Esophagus muscularis mucosa (tissue), 4 donors: ENCODE results near the gene SLC10A4. TPM values are rescaled to one million over a fixed set of nuclear protein-coding genes. Genes with fewer than 3 reads are reported as not detected.

ENCODE experiments used
- DNase-seq: peaks from one replicate; pipeline ENCODE4 v3.0.0-alpha.2; 2017; ENCODE audit errors: extremely low spot score
- H3K27ac ChIP-seq, 4 donors: fragments of 200-600 bp; sonication (generic); replicated peaks in 1 of 4; 1 replicate in 3 of 4; 2 replicates in 1 of 4; pipeline ENCODE4 v1.5.1; 2016 to 2019; ENCODE audit warnings: mild to moderate bottlenecking in 1 of 4
- H3K27me3 ChIP-seq, 4 donors: fragments of 200-600 bp; sonication (generic); one replicate each; pipeline versions ENCODE4 v1.5.1 to v1.6.0; 2016 to 2019
- H3K36me3 ChIP-seq, 4 donors: fragments of 200-600 bp; sonication (generic); one replicate each; pipeline ENCODE4 v1.5.1; 2016 to 2019
- H3K4me1 ChIP-seq, 4 donors: fragments of 200-600 bp; sonication (generic); one replicate each; pipeline ENCODE4 v1.5.1; 2016 to 2019
- H3K4me3 ChIP-seq, 4 donors: fragments of 200-600 bp; sonication (generic); 1 replicate in 2 of 4; 2 replicates in 2 of 4; pipeline ENCODE4 v1.5.1; 2016 to 2019; ENCODE audit warnings: mild to moderate bottlenecking in 4 of 4, moderate library complexity in 1 of 4
- H3K9me3 ChIP-seq, 4 donors: fragments of 200-600 bp; sonication (generic); 1 replicate in 3 of 4; 2 replicates in 1 of 4; pipeline ENCODE4 v1.5.1; 2016 to 2019
- EP300 ChIP-seq: sonication (generic); formaldehyde crosslinking; IDR thresholded peaks from one replicate; pipeline ENCODE4 v1.6.1; 2017; ENCODE audit warnings: antibody characterized with exemption
- POLR2A ChIP-seq: fragments of 450-650 bp; IDR thresholded peaks from one replicate; pipeline ENCODE4 v1.6.1; 2017; ENCODE audit warnings: antibody characterized with exemption, moderate library complexity, mild to moderate bottlenecking, low read depth
- POLR2AphosphoS5 ChIP-seq, 2 donors: sonication (generic); formaldehyde crosslinking; IDR thresholded peaks; one replicate each; pipeline ENCODE4 v1.6.1; 2017; ENCODE audit warnings: antibody characterized with exemption in 2 of 2
- WGBS: methylation state at CpG from one replicate; pipeline ENCODE4 v1.1.5; 2018; 5-methylcytosine and 5-hydroxymethylcytosine counted together
- intact Hi-C: fragments of 100-400 bp; cut with DNase I; formaldehyde crosslinking; loops from one replicate; pipeline ENCODE4 v1.15.1; 2023
- total RNA-seq, 4 donors: library from RNA; depleted of rRNA; stranded (reverse); fragments of >200 nt; gene quantifications; one replicate each; pipeline versions ENCODE4 v1.1.0 to v1.2.1, GENCODE V29; 2016
- TF ChIP-seq, protein P1 (sequence below), 3 experiments: fragments of 200-600 bp in 2 of 3; fragments of 450-650 bp in 1 of 3; sonication (generic) in 2 of 3; IDR thresholded peaks; one replicate each; pipeline ENCODE4 v1.5.1; 2017 to 2019; ENCODE audit warnings: antibody characterized with exemption in 3 of 3, mild to moderate bottlenecking in 2 of 3, moderate library complexity in 1 of 3

The SLC10A4 gene
- total RNA-seq, 4 donors from 2014 or later, result 0.32 to 0.66 (median 0.46) TPM; not detected in 1

DNA sequence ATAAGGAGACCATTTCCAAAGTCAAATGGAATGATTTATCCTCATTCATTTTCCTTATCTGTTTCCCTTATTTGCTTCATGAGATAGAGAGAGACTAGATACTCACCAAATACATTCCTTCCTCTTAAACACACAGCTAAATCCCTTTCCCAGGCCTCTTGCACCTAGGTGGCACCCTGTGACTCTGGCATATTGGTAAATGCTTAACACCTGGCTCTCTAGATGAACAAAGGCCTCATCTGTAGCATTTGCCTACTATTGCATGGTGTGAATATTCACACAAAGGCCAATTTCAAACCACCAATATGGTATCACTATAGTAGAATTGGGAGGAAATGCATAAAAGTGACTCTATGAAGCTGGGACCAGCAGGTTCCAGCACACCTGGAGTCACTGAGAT lies 22.1 kb upstream of the SLC10A4 start:
- no peak for DNase-seq
- no peaks in the 10 kb centered on the region for H3K27me3 ChIP-seq
- no peak overlapping the region for H3K27ac ChIP-seq
- H3K4me1 ChIP-seq, result no peaks in the 10 kb centered on the region
- H3K9me3 ChIP-seq, result peaks cover 0 to 8% (median 0%) of the 10 kb centered on the region in 4 donors
- H3K36me3 ChIP-seq, result no peaks in the 10 kb centered on the region
- intact Hi-C loops, result no loop called here
- no peak for TF ChIP-seq EP300
- no peak overlapping the region for H3K4me3 ChIP-seq

DNA sequence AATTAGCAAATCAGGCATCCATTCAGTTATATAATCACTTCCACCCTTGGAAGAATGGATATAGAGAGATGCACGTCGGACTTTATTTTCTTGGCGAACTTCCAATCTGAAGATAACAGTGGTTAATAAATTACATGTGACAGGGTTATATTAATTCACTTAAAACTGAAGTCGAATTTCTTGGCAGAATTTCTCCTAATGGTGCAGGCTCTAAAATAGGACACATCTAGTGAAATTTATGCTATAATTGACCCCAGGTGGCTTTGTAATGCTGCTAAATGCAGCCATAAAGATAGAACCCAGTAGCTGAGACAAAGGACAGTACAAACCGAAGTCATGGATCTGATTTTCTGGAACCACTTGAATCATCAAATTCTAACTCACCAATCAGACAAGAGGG lies 20.8 kb upstream of the SLC10A4 start:
- Histone ChIP-seq H3K27me3 (no peaks in the 10 kb centered on the region), H3K4me1 (no peaks in the 10 kb centered on the region), H3K9me3 (peaks cover 0 to 8% (median 0%) of the 10 kb centered on the region in 4 donors), H3K4me3 (no peak overlapping the region), H3K27ac (no peak overlapping the region), H3K36me3 (no peaks in the 10 kb centered on the region)
- no peak for DNase-seq
- WGBS, result 37% methylated on average over 5 of the region's 5 CpGs
- intact Hi-C loops, result no loop called here
- TF ChIP-seq EP300, result no peak
- TF ChIP-seq, protein P1, sequence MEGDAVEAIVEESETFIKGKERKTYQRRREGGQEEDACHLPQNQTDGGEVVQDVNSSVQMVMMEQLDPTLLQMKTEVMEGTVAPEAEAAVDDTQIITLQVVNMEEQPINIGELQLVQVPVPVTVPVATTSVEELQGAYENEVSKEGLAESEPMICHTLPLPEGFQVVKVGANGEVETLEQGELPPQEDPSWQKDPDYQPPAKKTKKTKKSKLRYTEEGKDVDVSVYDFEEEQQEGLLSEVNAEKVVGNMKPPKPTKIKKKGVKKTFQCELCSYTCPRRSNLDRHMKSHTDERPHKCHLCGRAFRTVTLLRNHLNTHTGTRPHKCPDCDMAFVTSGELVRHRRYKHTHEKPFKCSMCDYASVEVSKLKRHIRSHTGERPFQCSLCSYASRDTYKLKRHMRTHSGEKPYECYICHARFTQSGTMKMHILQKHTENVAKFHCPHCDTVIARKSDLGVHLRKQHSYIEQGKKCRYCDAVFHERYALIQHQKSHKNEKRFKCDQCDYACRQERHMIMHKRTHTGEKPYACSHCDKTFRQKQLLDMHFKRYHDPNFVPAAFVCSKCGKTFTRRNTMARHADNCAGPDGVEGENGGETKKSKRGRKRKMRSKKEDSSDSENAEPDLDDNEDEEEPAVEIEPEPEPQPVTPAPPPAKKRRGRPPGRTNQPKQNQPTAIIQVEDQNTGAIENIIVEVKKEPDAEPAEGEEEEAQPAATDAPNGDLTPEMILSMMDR (IDR thresholded peaks at IDR 0.05), result no peak
- TF ChIP-seq POLR2A, result no peak
- no peak for TF ChIP-seq POLR2AphosphoS5 (IDR thresholded peaks at IDR 0.05)

DNA sequence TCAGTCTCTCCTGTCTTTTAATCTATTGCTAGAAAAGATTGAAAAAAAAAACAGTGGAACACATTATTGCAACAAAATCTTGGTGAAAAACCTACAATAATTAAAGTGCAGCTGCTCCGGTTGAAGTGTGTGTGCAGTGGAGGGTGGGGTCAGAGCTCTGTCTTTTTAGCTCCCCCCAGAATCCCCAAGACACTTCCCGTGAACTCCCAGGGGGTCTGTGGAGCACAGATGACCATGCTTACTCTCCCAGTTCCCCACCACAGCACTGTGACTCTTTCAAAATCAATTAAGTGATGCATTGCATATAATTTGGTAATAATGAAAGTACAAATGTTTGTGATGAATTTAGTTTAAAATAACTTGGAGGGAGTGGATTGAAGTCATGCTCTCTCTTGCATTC lies 15.7 kb upstream of the SLC10A4 start:
- H3K4me1 ChIP-seq, result no peaks in the 10 kb centered on the region
- WGBS, result 69% methylated on average over 2 of the region's 2 CpGs
- no peak overlapping the region for H3K4me3 ChIP-seq
- H3K36me3 ChIP-seq, result no peaks in the 10 kb centered on the region
- peaks cover 0 to 6% (median 0%) of the 10 kb centered on the region in 4 donors for H3K27me3 ChIP-seq
- no peak overlapping the region for H3K27ac ChIP-seq
- DNase-seq, result no peak
- peaks cover 0 to 8% (median 0%) of the 10 kb centered on the region in 4 donors for H3K9me3 ChIP-seq
- intact Hi-C loops, result no loop called here
- TF ChIP-seq, protein P1 (IDR thresholded peaks at IDR 0.05), result no peak
- TF ChIP-seq EP300 (no peak), POLR2AphosphoS5 (IDR thresholded peaks at IDR 0.05) (no peak), POLR2A (no peak)

DNA sequence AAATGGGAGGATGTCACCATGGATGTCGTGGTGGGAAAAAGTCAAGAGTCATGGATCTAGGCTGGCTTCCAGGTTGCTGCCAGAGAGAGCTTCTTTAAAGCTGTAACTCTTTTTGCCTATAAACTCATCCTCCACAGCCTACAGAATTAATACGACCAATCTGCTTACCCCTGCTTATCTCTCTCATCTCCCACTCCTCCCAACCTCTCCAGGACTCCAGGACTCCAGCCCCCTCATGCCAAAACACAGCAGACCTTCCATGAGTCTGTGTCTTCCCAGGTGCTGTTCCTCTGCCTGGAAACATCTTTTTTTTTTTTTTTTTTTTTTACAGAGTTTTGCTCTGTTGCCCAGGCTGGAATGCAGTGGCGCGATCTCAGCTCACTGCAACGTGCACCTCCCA lies 15.3 kb upstream of the SLC10A4 start:
- intact Hi-C loops, result no loop called here
- Histone ChIP-seq H3K9me3 (peaks cover 0 to 8% (median 0%) of the 10 kb centered on the region in 4 donors), H3K27me3 (peaks cover 0 to 6% (median 0%) of the 10 kb centered on the region in 4 donors), H3K36me3 (no peaks in the 10 kb centered on the region), H3K27ac (no peak overlapping the region), H3K4me3 (no peak overlapping the region), H3K4me1 (no peaks in the 10 kb centered on the region)
- WGBS, result 77% methylated on average over 4 of the region's 5 CpGs
- no peak for DNase-seq
- TF ChIP-seq, protein P1 (IDR thresholded peaks at IDR 0.05), result no peak
- TF ChIP-seq POLR2AphosphoS5 (IDR thresholded peaks at IDR 0.05) (no peak), POLR2A (no peak), EP300 (no peak)

DNA sequence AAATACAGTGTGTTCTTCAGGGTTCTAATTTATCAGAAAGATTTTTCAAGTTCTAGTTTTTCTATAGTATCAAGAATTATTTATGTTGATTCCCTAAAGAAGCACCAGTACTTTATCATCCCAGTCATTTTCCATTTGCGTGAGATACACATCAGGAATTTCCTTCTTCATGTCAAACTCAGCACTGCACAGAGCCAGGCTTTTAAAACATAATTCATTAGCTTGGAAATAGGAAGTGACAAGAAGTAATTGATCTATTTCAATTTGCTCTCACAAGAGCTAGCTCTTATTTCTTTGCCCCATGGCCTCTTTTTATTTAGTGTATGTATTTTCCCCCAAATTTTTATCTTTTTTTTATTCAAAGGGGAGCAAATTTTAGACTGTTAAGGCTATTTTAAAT lies 13.0 kb upstream of the SLC10A4 start:
- 53% methylated on average over 1 of the region's 1 CpG for WGBS
- Histone ChIP-seq H3K27ac (no peak overlapping the region), H3K9me3 (no peaks in the 10 kb centered on the region), H3K4me3 (no peak overlapping the region), H3K36me3 (no peaks in the 10 kb centered on the region), H3K4me1 (no peaks in the 10 kb centered on the region), H3K27me3 (peaks cover 0 to 6% (median 0%) of the 10 kb centered on the region in 4 donors)
- TF ChIP-seq EP300 (no peak), POLR2AphosphoS5 (IDR thresholded peaks at IDR 0.05) (no peak), POLR2A (no peak)
- TF ChIP-seq, protein P1 (IDR thresholded peaks at IDR 0.05), result no peak
- no peak for DNase-seq
- intact Hi-C loops, result no loop called here
